ENCODE measurements around the gene FSHR. TPM values are rescaled to one million over a fixed set of nuclear protein-coding genes. Genes with fewer than 3 reads are reported as not detected.

The FSHR gene
- total RNA-seq, 1 experiment from 2014 or later: not detected

- DNase-seq (ENCODE audit: low spot score): peak; percentile 14
- Histone ChIP-seq H3K27ac (ENCODE audit: low read depth, low read length, poor library complexity, severe bottlenecking) (no peak overlapping the region), H3K4me1 (ENCODE audit: insufficient read depth, low read length, poor library complexity, severe bottlenecking) (peaks cover 3% of the 10 kb centered on the region), H3K9me3 (ENCODE audit: low read depth, low read length, poor library complexity, severe bottlenecking) (no peaks in the 10 kb centered on the region), H3K4me3 (ENCODE audit: low read depth, low read length, poor library complexity, severe bottlenecking) (no peak overlapping the region), H3K36me3 (ENCODE audit: insufficient read depth, low read length, poor library complexity, severe bottlenecking) (no peaks in the 10 kb centered on the region), H3K27me3 (replicated peaks; ENCODE audit: insufficient read depth, low read depth, low read length, poor library complexity) (no peaks in the 10 kb centered on the region)
- intact Hi-C loops (cut with micrococcal nuclease; ENCODE audit: unreplicated experiment): no loop called here
- TF ChIP-seq CTCF (conservative IDR thresholded peaks at IDR 0.05; ENCODE audit: low read depth, low read length) (no peak), EZH2 (IDR thresholded peaks at IDR 0.05; ENCODE audit: borderline replicate concordance, low read depth, low read length, poor library complexity, severe bottlenecking) (no peak)
- CTCF ChIA-PET: no interaction called here
- BruUV-seq (replicated peaks): no TSS peak
- POLR2A ChIA-PET (ENCODE audit: low non-redundant PET): no interaction called here
Measured at GRCh38 chr2:48952143-48952542, 202.2 kb downstream of the FSHR start.

- no peak for DNase-seq (ENCODE audit: low spot score)
- intact Hi-C loops (cut with micrococcal nuclease; ENCODE audit: unreplicated experiment): loop anchor here (5.0 to 10.0 kb wide), 6 partner anchors 324 to 1544 kb away; no protein-coding TSS in a partner anchor
- no peaks in the 10 kb centered on the region for H3K27me3 ChIP-seq (replicated peaks; ENCODE audit: insufficient read depth, low read depth, low read length, poor library complexity)
- H3K27ac ChIP-seq (ENCODE audit: low read depth, low read length, poor library complexity, severe bottlenecking): no peak overlapping the region
- H3K9me3 ChIP-seq (ENCODE audit: low read depth, low read length, poor library complexity, severe bottlenecking): no peaks in the 10 kb centered on the region
- no peak for TF ChIP-seq EZH2 (IDR thresholded peaks at IDR 0.05; ENCODE audit: borderline replicate concordance, low read depth, low read length, poor library complexity, severe bottlenecking)
- no peak for TF ChIP-seq CTCF (conservative IDR thresholded peaks at IDR 0.05; ENCODE audit: low read depth, low read length)
- no peaks in the 10 kb centered on the region for H3K4me1 ChIP-seq (ENCODE audit: insufficient read depth, low read length, poor library complexity, severe bottlenecking)
- no peak overlapping the region for H3K4me3 ChIP-seq (ENCODE audit: low read depth, low read length, poor library complexity, severe bottlenecking)
- no peaks in the 10 kb centered on the region for H3K36me3 ChIP-seq (ENCODE audit: insufficient read depth, low read length, poor library complexity, severe bottlenecking)
- BruUV-seq (replicated peaks): no TSS peak
- CTCF ChIA-PET: no interaction called here
- POLR2A ChIA-PET (ENCODE audit: low non-redundant PET): no interaction called here
Measured at GRCh38 chr2:48948400-48949125, 205.8 kb downstream of the FSHR start.

- Histone ChIP-seq H3K27me3 (replicated peaks; ENCODE audit: insufficient read depth, low read depth, low read length, poor library complexity) (no peaks in the 10 kb centered on the region), H3K9me3 (ENCODE audit: low read depth, low read length, poor library complexity, severe bottlenecking) (no peaks in the 10 kb centered on the region), H3K27ac (ENCODE audit: low read depth, low read length, poor library complexity, severe bottlenecking) (no peak overlapping the region), H3K4me1 (ENCODE audit: insufficient read depth, low read length, poor library complexity, severe bottlenecking) (peaks cover 6% of the 10 kb centered on the region), H3K4me3 (ENCODE audit: low read depth, low read length, poor library complexity, severe bottlenecking) (no peak overlapping the region), H3K36me3 (ENCODE audit: insufficient read depth, low read length, poor library complexity, severe bottlenecking) (no peaks in the 10 kb centered on the region)
- POLR2A ChIA-PET (ENCODE audit: low non-redundant PET): no interaction called here
- BruUV-seq (replicated peaks): no TSS peak
- no peak for TF ChIP-seq EZH2 (IDR thresholded peaks at IDR 0.05; ENCODE audit: borderline replicate concordance, low read depth, low read length, poor library complexity, severe bottlenecking)
- peak; percentile 86 for TF ChIP-seq CTCF (conservative IDR thresholded peaks at IDR 0.05; ENCODE audit: low read depth, low read length)
- intact Hi-C loops (cut with micrococcal nuclease; ENCODE audit: unreplicated experiment): loop anchor here (2.0 to 10.0 kb wide), 7 partner anchors 322 to 1546 kb away; no protein-coding TSS in a partner anchor
- peak; percentile 67 for DNase-seq (ENCODE audit: low spot score)
- CTCF ChIA-PET: interaction anchor here (0.6 to 1.3 kb wide), 5 partner anchors 13 to 1455 kb away, joined by 3 to 6 read pairs (median 3); no protein-coding TSS in a partner anchor
Measured at GRCh38 chr2:48946449-48947048, 207.8 kb downstream of the FSHR start.

Data from A673 (cell line).